ENCODE measurements around the gene TPSD1.

DNA sequence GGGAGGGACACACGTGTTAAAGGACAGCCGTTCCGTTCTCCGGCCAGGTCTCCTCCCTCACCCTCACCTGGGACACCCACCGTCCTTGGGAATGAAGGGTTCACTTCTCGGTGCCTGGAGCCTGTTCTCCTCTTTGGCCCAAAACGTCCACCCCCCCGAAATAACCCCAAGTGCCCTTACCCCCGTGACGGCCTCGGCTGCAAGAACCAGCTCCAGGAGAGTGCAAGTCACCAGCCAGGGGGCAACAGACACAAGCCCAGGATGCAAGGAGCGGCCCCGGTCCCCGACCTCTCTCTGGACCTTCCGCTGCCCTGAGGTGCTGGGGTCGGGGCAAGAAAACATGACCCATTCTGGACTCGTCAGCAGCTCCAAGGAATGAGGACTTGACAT, 33.6 kb downstream of the TPSD1 start:
- no peak for TF ChIP-seq POLR2A (IDR thresholded peaks at IDR 0.05; ENCODE audit: low read length)
- no peak for TF ChIP-seq GATA1 (IDR thresholded peaks at IDR 0.05; ENCODE audit: low read depth, low read length)

Data from erythroblast (primary cell).